GM11168 (cell line): ENCODE measurements around the gene SIRPB1.

ENCODE experiments used
- in situ Hi-C: fragments of 300-500 bp; cut with MboI; formaldehyde crosslinking; loops from one replicate; pipeline ENCODE4 v1.12.0; 2022; ENCODE audit warnings: low sequenced_read_pairs; ENCODE audit not compliant: unreplicated experiment

The SIRPB1 gene

GRCh38 chr20:1637755-1638154, 17.9 kb upstream of the SIRPB1 start:
- in situ Hi-C loops, result no loop called here

- in situ Hi-C loops, result no loop called here
Observed at GRCh38 chr20:1637226-1637625, 17.4 kb upstream of the SIRPB1 start.

- in situ Hi-C loops, result no loop called here
Observed at GRCh38 chr20:1636621-1637020, 16.8 kb upstream of the SIRPB1 start.

- in situ Hi-C loops, result no loop called here
Observed at GRCh38 chr20:1635291-1635979, 15.6 kb upstream of the SIRPB1 start.

GRCh38 chr20:1633535-1633934, 13.7 kb upstream of the SIRPB1 start:
- in situ Hi-C loops, result no loop called here

GRCh38 chr20:1632178-1632577, 12.4 kb upstream of the SIRPB1 start:
- in situ Hi-C loops, result no loop called here

GRCh38 chr20:1631309-1632151, 11.7 kb upstream of the SIRPB1 start:
- in situ Hi-C loops, result no loop called here

GRCh38 chr20:1630186-1630585, 10.4 kb upstream of the SIRPB1 start:
- in situ Hi-C loops, result no loop called here

- in situ Hi-C loops, result no loop called here
Observed at GRCh38 chr20:1629321-1629720, 9.5 kb upstream of the SIRPB1 start.

- in situ Hi-C loops, result no loop called here
Observed at GRCh38 chr20:1628621-1629020, 8.8 kb upstream of the SIRPB1 start.

GRCh38 chr20:1627200-1627550, 7.4 kb upstream of the SIRPB1 start:
- in situ Hi-C loops, result no loop called here

- in situ Hi-C loops, result no loop called here
Observed at GRCh38 chr20:1626528-1627199, 6.9 kb upstream of the SIRPB1 start.

GRCh38 chr20:1625083-1625690, 5.4 kb upstream of the SIRPB1 start:
- in situ Hi-C loops, result no loop called here

GRCh38 chr20:1623501-1624205, 3.8 kb upstream of the SIRPB1 start:
- in situ Hi-C loops, result no loop called here

GRCh38 chr20:1622450-1622849, 2.6 kb upstream of the SIRPB1 start:
- in situ Hi-C loops, result no loop called here

GRCh38 chr20:1621316-1621715, 1.5 kb upstream of the SIRPB1 start:
- in situ Hi-C loops, result no loop called here

- in situ Hi-C loops, result loop anchor here (5.0 kb wide), 1 partner anchor 57 kb away; no protein-coding TSS in a partner anchor
Observed at GRCh38 chr20:1618954-1619540, 762 bp downstream of the SIRPB1 start.

- in situ Hi-C loops, result loop anchor here (5.0 kb wide), 1 partner anchor 56 kb away; no protein-coding TSS in a partner anchor
Observed at GRCh38 chr20:1618479-1618878, 1.3 kb downstream of the SIRPB1 start.

- in situ Hi-C loops, result loop anchor here (5.0 kb wide), 1 partner anchor 55 kb away; no protein-coding TSS in a partner anchor
Observed at GRCh38 chr20:1616858-1617434, 2.9 kb downstream of the SIRPB1 start.
